SK-N-SH (cell line): Measurements from ENCODE around the gene BTBD16.

ENCODE experiments used
- CHD2 ChIP-seq: fragments of 150-350 bp; IDR thresholded peaks from 2 replicates; pipeline ENCODE4 v1.6.1; 2018; ENCODE audit warnings: low read length; ENCODE audit not compliant: partially characterized antibody
- CTCF ChIP-seq: fragments of 200-600 bp; sonication (generic); IDR thresholded peaks from 2 replicates; pipeline ENCODE4 v1.6.1; 2017; ENCODE audit warnings: antibody characterized with exemption, mild to moderate bottlenecking, moderate library complexity
- ELF1 ChIP-seq: IDR thresholded peaks from 2 replicates; pipeline ENCODE4 v1.4.0; 2012
- EP300 ChIP-seq, 2 experiments: IDR thresholded peaks; 2 replicates each; pipeline versions ENCODE4 v1.4.0 to v1.6.1; 2012; ENCODE audit warnings: borderline replicate concordance in 1 of 2, low read depth in 1 of 2, low read length in 1 of 2
- EZH2phosphoT487 ChIP-seq: fragments of 200-600 bp; sonication (generic); IDR thresholded peaks from 2 replicates; pipeline ENCODE4 v1.6.1; 2017; ENCODE audit warnings: low read depth, mixed run types, mild to moderate bottlenecking, antibody characterized with exemption, moderate library complexity, borderline replicate concordance
- FOXJ3 ChIP-seq: sonication (generic); formaldehyde crosslinking; IDR thresholded peaks from 2 replicates; pipeline ENCODE4 v1.5.1; 2020; ENCODE audit warnings: mild to moderate bottlenecking, missing genetic modification reagents
- FOXM1 ChIP-seq: IDR thresholded peaks from 2 replicates; pipeline ENCODE4 v1.4.0; 2012; ENCODE audit warnings: low read depth, mild to moderate bottlenecking
- REST ChIP-seq: IDR thresholded peaks from 2 replicates; pipeline ENCODE4 v1.6.1; 2012; ENCODE audit warnings: mild to moderate bottlenecking, low read depth, low read length, moderate library complexity
- RFX5 ChIP-seq: IDR thresholded peaks from 2 replicates; pipeline ENCODE4 v1.6.1; 2012; ENCODE audit warnings: mild to moderate bottlenecking, improper control_type of control experiment, low read length
- TAF1 ChIP-seq: IDR thresholded peaks from 2 replicates; pipeline ENCODE4 v1.6.1; 2012; ENCODE audit warnings: low read depth, mild to moderate bottlenecking, low read length, moderate library complexity, borderline replicate concordance
- TEAD4 ChIP-seq: IDR thresholded peaks from 2 replicates; pipeline ENCODE4 v1.4.0; 2012; ENCODE audit warnings: mild to moderate bottlenecking, borderline replicate concordance; ENCODE audit not compliant: insufficient read depth
- USF2 ChIP-seq: fragments of 150-350 bp; IDR thresholded peaks from 2 replicates; pipeline ENCODE4 v1.6.1; 2017; ENCODE audit warnings: antibody characterized with exemption, low read length, low read depth, borderline replicate concordance
- YY1 ChIP-seq: IDR thresholded peaks from 2 replicates; pipeline ENCODE4 v1.4.0; 2012; ENCODE audit warnings: low read depth, mild to moderate bottlenecking
- ZBTB33 ChIP-seq: IDR thresholded peaks from 2 replicates; pipeline ENCODE4 v1.4.0; 2012; ENCODE audit warnings: low read depth, borderline replicate concordance

- TF ChIP-seq CTCF (no peak), RFX5 (no peak), TEAD4 (no peak), EZH2phosphoT487 (no peak), FOXJ3 (CRISPR knock-in tag) (no peak), ZBTB33 (no peak), TAF1 (no peak), EP300 (IDR thresholded peaks at IDR 0.05; ENCODE audit: borderline replicate concordance in 1 of 2, low read depth in 1 of 2, low read length in 1 of 2) (no peak), REST (no peak), ELF1 (no peak), CHD2 (no peak), USF2 (no peak), YY1 (no peak), FOXM1 (no peak)
Measured at GRCh38 chr10:122282909-122283308, 11.8 kb downstream of the BTBD16 start.
